ENCODE results near the gene YPEL3.

Gene YPEL3

DNA sequence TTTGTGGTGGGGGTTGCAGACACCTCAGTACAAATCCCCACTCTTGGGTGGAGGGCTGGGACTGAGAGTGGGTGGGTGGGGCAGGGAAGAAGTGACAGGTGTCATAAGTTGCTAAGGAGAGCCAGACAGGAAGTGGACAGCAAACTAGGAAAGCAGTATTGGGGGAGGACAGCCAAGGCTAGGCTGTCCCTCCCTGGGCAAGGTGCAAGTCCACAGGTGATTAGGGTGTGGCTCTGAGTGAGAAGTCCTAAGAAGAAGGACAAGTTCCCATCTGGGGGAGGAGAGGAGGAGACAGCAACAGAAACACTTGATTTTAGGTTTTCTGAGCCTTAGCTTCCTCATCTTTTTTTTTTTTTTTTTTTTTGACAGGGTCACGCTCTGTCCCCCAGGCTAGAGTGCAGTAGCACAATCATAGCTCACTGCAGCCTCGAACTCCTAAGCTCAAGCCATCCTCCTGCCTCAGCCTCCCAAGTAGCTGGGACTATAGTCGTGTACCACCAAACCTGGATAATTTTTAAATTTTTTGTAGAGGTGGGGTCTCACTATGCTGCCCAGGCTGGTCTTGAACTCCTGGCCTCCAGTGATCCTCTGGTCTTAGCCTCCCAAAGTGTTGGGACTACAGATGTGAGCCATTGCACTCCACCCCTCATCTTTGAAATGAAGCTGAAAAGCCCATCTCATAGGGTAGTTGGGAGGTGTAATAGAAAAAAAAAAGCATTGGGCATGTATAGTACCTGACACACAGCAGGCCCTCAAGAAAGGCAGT is 24.5 kb upstream of the YPEL3 start:
- TF ChIP-seq SPI1 (IDR thresholded peaks at IDR 0.05; ENCODE audit: borderline replicate concordance, low read depth) (no peak), POLR2AphosphoS5 (IDR thresholded peaks at IDR 0.05; ENCODE audit: low read depth) (no peak), GABPA (IDR thresholded peaks at IDR 0.05; ENCODE audit: low read depth) (no peak)
- TF ChIP-seq, protein P1, sequence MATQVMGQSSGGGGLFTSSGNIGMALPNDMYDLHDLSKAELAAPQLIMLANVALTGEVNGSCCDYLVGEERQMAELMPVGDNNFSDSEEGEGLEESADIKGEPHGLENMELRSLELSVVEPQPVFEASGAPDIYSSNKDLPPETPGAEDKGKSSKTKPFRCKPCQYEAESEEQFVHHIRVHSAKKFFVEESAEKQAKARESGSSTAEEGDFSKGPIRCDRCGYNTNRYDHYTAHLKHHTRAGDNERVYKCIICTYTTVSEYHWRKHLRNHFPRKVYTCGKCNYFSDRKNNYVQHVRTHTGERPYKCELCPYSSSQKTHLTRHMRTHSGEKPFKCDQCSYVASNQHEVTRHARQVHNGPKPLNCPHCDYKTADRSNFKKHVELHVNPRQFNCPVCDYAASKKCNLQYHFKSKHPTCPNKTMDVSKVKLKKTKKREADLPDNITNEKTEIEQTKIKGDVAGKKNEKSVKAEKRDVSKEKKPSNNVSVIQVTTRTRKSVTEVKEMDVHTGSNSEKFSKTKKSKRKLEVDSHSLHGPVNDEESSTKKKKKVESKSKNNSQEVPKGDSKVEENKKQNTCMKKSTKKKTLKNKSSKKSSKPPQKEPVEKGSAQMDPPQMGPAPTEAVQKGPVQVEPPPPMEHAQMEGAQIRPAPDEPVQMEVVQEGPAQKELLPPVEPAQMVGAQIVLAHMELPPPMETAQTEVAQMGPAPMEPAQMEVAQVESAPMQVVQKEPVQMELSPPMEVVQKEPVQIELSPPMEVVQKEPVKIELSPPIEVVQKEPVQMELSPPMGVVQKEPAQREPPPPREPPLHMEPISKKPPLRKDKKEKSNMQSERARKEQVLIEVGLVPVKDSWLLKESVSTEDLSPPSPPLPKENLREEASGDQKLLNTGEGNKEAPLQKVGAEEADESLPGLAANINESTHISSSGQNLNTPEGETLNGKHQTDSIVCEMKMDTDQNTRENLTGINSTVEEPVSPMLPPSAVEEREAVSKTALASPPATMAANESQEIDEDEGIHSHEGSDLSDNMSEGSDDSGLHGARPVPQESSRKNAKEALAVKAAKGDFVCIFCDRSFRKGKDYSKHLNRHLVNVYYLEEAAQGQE (IDR thresholded peaks at IDR 0.05; ENCODE audit: insufficient replicate concordance, low read depth), result no peak
- TF ChIP-seq, protein P2, sequence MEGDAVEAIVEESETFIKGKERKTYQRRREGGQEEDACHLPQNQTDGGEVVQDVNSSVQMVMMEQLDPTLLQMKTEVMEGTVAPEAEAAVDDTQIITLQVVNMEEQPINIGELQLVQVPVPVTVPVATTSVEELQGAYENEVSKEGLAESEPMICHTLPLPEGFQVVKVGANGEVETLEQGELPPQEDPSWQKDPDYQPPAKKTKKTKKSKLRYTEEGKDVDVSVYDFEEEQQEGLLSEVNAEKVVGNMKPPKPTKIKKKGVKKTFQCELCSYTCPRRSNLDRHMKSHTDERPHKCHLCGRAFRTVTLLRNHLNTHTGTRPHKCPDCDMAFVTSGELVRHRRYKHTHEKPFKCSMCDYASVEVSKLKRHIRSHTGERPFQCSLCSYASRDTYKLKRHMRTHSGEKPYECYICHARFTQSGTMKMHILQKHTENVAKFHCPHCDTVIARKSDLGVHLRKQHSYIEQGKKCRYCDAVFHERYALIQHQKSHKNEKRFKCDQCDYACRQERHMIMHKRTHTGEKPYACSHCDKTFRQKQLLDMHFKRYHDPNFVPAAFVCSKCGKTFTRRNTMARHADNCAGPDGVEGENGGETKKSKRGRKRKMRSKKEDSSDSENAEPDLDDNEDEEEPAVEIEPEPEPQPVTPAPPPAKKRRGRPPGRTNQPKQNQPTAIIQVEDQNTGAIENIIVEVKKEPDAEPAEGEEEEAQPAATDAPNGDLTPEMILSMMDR (IDR thresholded peaks at IDR 0.05; ENCODE audit: insufficient read depth, low read length), result no peak
- Histone ChIP-seq H3K27me3 (ENCODE audit: insufficient read depth, poor library complexity, severe bottlenecking) (no peaks in the 10 kb centered on the region), H3K4me3 (replicated peaks; ENCODE audit: insufficient read depth, low read length) (no peak overlapping the region), H3K27ac (replicated peaks) (no peak overlapping the region)
- no peak for DNase-seq (ENCODE audit: low read depth in 1 of 2, low spot score in 1 of 2)

DNA sequence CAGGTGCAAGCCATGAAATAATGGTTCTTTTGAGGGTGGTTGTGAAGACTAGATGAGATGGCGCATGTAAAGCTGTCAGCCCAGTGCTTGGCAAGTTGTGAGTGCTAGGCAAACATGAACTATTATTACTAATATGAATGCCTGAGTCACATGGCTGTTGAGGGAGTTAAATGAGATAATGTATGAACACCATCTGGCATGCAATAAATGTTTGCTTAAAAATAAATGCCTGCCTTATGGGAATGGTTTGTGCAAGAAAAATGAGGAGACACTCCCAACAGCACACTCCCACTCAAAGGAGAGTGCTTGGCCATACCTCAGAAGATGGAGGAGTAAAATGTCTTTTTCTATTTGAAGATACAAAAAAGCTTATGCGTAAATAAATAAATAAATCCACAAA is 23.4 kb upstream of the YPEL3 start:
- Histone ChIP-seq H3K4me3 (replicated peaks; ENCODE audit: insufficient read depth, low read length) (no peak overlapping the region), H3K27me3 (ENCODE audit: insufficient read depth, poor library complexity, severe bottlenecking) (no peaks in the 10 kb centered on the region), H3K27ac (replicated peaks) (no peak overlapping the region)
- DNase-seq (ENCODE audit: low read depth in 1 of 2, low spot score in 1 of 2), result no peak
- TF ChIP-seq, protein P1 (IDR thresholded peaks at IDR 0.05; ENCODE audit: insufficient replicate concordance, low read depth), result no peak
- TF ChIP-seq SPI1 (IDR thresholded peaks at IDR 0.05; ENCODE audit: borderline replicate concordance, low read depth) (no peak), GABPA (IDR thresholded peaks at IDR 0.05; ENCODE audit: low read depth) (no peak)
- TF ChIP-seq, protein P2 (IDR thresholded peaks at IDR 0.05; ENCODE audit: insufficient read depth, low read length), result no peak

DNA sequence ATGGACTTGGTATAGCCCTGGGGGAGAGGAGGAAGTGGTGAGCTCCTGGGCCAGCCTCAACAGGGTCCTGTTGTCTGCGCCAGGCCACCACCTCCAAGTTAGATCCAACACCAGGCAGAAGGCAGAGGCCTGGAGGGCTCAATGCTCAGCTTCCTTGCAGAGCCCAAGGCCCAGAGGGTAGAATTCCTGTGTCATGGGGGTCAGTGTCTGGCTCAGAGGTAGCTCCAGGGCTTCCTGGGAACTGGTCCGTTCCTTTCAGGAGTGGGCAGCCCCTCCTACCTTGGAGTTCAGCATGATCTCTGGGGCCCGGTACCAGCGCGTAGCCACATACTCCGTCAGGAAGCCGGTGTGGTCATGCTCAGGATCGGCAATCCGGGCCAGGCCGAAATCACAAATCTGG is 21.8 kb upstream of the YPEL3 start:
- Histone ChIP-seq H3K27ac (replicated peaks) (no peak overlapping the region), H3K4me3 (replicated peaks; ENCODE audit: insufficient read depth, low read length) (no peak overlapping the region), H3K27me3 (ENCODE audit: insufficient read depth, poor library complexity, severe bottlenecking) (no peaks in the 10 kb centered on the region)
- no peak for DNase-seq (ENCODE audit: low read depth in 1 of 2, low spot score in 1 of 2)
- no peak for TF ChIP-seq SPI1 (IDR thresholded peaks at IDR 0.05; ENCODE audit: borderline replicate concordance, low read depth)
- TF ChIP-seq, protein P1 (IDR thresholded peaks at IDR 0.05; ENCODE audit: insufficient replicate concordance, low read depth), result no peak
- no peak for TF ChIP-seq POLR2AphosphoS5 (IDR thresholded peaks at IDR 0.05; ENCODE audit: low read depth)
- TF ChIP-seq, protein P2 (IDR thresholded peaks at IDR 0.05; ENCODE audit: insufficient read depth, low read length), result no peak
- no peak for TF ChIP-seq GABPA (IDR thresholded peaks at IDR 0.05; ENCODE audit: low read depth)

All from HL-60 (cell line).